K562 (cell line): ENCODE data around the gene TBRG4. TPM values are rescaled to one million over a fixed set of nuclear protein-coding genes. Genes with fewer than 3 reads are reported as not detected.

ENCODE experiments used
- ATAC-seq: fragments of 200-7000 bp; cut with Tn5 transposase; 3 replicates; pipeline ENCODE4 v1.9.1; 2020; ENCODE audit warnings: moderate library complexity
- BruUV-seq: library from RNA; stranded (reverse); fragments of 400-500 nt; replicated peaks from 2 replicates; lab custom pipeline; 2021; lab: Mats Ljungman, UMichigan
- CTCF ChIA-PET: fragments of 300-600 bp; formaldehyde crosslinking; extraction: SDS; loops from one replicate; lab custom pipeline; 2021; ENCODE audit warnings: low intra/inter-chr PET ratio; lab: Yijun Ruan, JAX
- POLR2A ChIA-PET: fragments of 300-600, 350-650 bp; sonication (Branson Sonifier 250); formaldehyde crosslinking; extraction: SDS; loops from one replicate; lab custom pipeline; 2021; ENCODE audit warnings: antibody characterized with exemption, inconsistent platforms; lab: Yijun Ruan, JAX
- DNase-seq, 4 experiments: peaks; one replicate each; pipeline versions ENCODE4 v3.0.0 to v3.0.0-alpha.2; 2011 to 2018; ENCODE audit warnings: low spot score in 3 of 4, mixed read lengths in 3 of 4; ENCODE audit errors: extremely low read depth in 1 of 4
- FAIRE-seq: peaks from 2 replicates; lab custom pipeline; 2011; peaks lifted over from hg19 to GRCh38; lab: Jason Lieb, UNC
- H2AFZ ChIP-seq: 2 replicates; pipeline ENCODE4 v1.6.0; 2011; ENCODE audit warnings: low read depth, low read length, control low read depth, inconsistent platforms
- H3K27ac ChIP-seq: fragments of 200-600 bp; 3 replicates; pipeline ENCODE4 v1.8.0; 2011; ENCODE audit warnings: low read depth, mild to moderate bottlenecking, control low read depth, inconsistent platforms, low read length, moderate library complexity, mixed read lengths; ENCODE audit errors: extremely low read depth
- H3K27me3 ChIP-seq, 2 experiments: fragments of 300-600 bp in 1 of 2; 2 replicates in 1 of 2; 3 replicates in 1 of 2; pipeline versions ENCODE4 v1.6.0 to v1.8.0; 2011; ENCODE audit warnings: inconsistent platforms in 2 of 2, low read length in 2 of 2, mild to moderate bottlenecking in 1 of 2, mixed read lengths in 1 of 2, moderate library complexity in 1 of 2; ENCODE audit not compliant: control insufficient read depth in 2 of 2, insufficient read depth in 2 of 2
- H3K36me3 ChIP-seq: fragments of 300-600 bp; 3 replicates; pipeline ENCODE4 v1.8.0; 2011; ENCODE audit warnings: mild to moderate bottlenecking, low read length, inconsistent platforms; ENCODE audit not compliant: control insufficient read depth, insufficient read depth
- H3K4me1 ChIP-seq, 2 experiments: fragments of 200-600 bp in 1 of 2; replicated peaks in 1 of 2; 2 replicates in 1 of 2; 3 replicates in 1 of 2; pipeline versions ENCODE4 v1.5.1 to v1.8.0; 2011; ENCODE audit warnings: inconsistent platforms in 2 of 2, low read length in 2 of 2, mild to moderate bottlenecking in 1 of 2, mixed read lengths in 1 of 2, moderate library complexity in 1 of 2; ENCODE audit not compliant: control insufficient read depth in 2 of 2, insufficient read depth in 2 of 2
- H3K4me2 ChIP-seq: 2 replicates; pipeline ENCODE4 v1.6.1; 2011; ENCODE audit warnings: low read length, control low read depth, inconsistent platforms, mixed read lengths; ENCODE audit not compliant: insufficient read depth
- H3K4me3 ChIP-seq: fragments of 200-600 bp; sonication (generic), shearing (Covaris generic); 2 replicates; pipeline ENCODE4 v1.5.1; 2016; ENCODE audit warnings: control low read depth, inconsistent platforms
- H3K79me2 ChIP-seq: fragments of 200-600 bp; 3 replicates; pipeline ENCODE4 v1.8.0; 2011; ENCODE audit warnings: low read length, inconsistent platforms; ENCODE audit not compliant: control insufficient read depth, insufficient read depth
- H3K9ac ChIP-seq, 2 experiments: 2 replicates each; pipeline versions ENCODE4 v1.6.0 to v1.6.1; 2011; ENCODE audit warnings: low read depth in 2 of 2, low read length in 2 of 2, control low read depth in 1 of 2, inconsistent platforms in 1 of 2, mild to moderate bottlenecking in 1 of 2, mixed read lengths in 1 of 2; ENCODE audit not compliant: insufficient read depth in 1 of 2
- H3K9me1 ChIP-seq: one replicate; pipeline ENCODE4 v1.6.0; 2011; ENCODE audit warnings: inconsistent platforms, mild to moderate bottlenecking, low read length, moderate library complexity; ENCODE audit not compliant: control insufficient read depth, insufficient read depth
- H3K9me3 ChIP-seq: replicated peaks from 2 replicates; pipeline ENCODE4 v1.5.1; 2011; ENCODE audit warnings: low read depth, low read length, inconsistent platforms; ENCODE audit not compliant: control insufficient read depth, insufficient read depth
- H4K20me1 ChIP-seq: replicated peaks from 2 replicates; pipeline ENCODE4 v1.6.1; 2011; ENCODE audit warnings: low read length, inconsistent platforms, mixed read lengths; ENCODE audit not compliant: control insufficient read depth, insufficient read depth
- FOXJ3 ChIP-seq: sonication (generic); formaldehyde crosslinking; IDR thresholded peaks from 2 replicates; pipeline ENCODE4 v1.4.0; 2020; ENCODE audit warnings: mild to moderate bottlenecking, missing genetic modification reagents
- PTTG1 ChIP-seq: fragments of 450-650 bp; IDR thresholded peaks from 2 replicates; pipeline ENCODE4 v1.6.1; 2016; ENCODE audit warnings: low read depth, mild to moderate bottlenecking, missing genetic modification characterization, missing compliant biosample characterization
- RAD21 ChIP-seq, 2 experiments: fragments of 250-450 bp in 1 of 2; fragments of 450-650 bp in 1 of 2; sonication (Bioruptor Pico) in 1 of 2; formaldehyde crosslinking in 1 of 2; IDR thresholded peaks in 1 of 2; conservative IDR thresholded peaks in 1 of 2; 2 replicates each; pipeline versions ENCODE4 v1.4.0 to v1.8.0; 2020 to 2022; ENCODE audit warnings: mild to moderate bottlenecking in 2 of 2, moderate library complexity in 1 of 2
- ZNF232 ChIP-seq: sonication (generic); formaldehyde crosslinking; IDR thresholded peaks from 2 replicates; pipeline ENCODE4 v1.8.0; 2022; ENCODE audit warnings: mild to moderate bottlenecking, missing genetic modification reagents
- ZNF436 ChIP-seq: fragments of 250-450, 450-650 bp; sonication (Bioruptor Pico); formaldehyde crosslinking; IDR thresholded peaks from 2 replicates; pipeline ENCODE4 v1.7.0; 2020; ENCODE audit warnings: mild to moderate bottlenecking
- WGBS: fragments of 100-300 bp; shearing (Covaris generic); methylation state at CpG from one replicate; pipeline ENCODE4 v1.1.6; 2016; ENCODE audit warnings: low coverage, mixed read lengths; ENCODE audit not compliant: insufficient coverage; ENCODE audit errors: missing lambda C conversion rate; 5-methylcytosine and 5-hydroxymethylcytosine counted together
- in situ Hi-C: fragments of 300-500 bp; cut with MboI; formaldehyde crosslinking; loops from 4 replicates; pipeline ENCODE4 v1.15.0; 2018; ENCODE audit warnings: inconsistent platforms, mixed read lengths
- intact Hi-C: fragments of 100-400 bp; cut with micrococcal nuclease; formaldehyde crosslinking; loops from 2 replicates; pipeline ENCODE4 v1.14.2; 2022
- polyA plus RNA-seq, 8 experiments: library from polyadenylated mRNA; depleted of rRNA in 4 of 8; stranded (reverse) in 5 of 8; unstranded in 3 of 8; fragments of >200 nt; fragmentation: Nextera tagmentation in 2 of 8; fragmentation: Illumina TruSeq in 1 of 8; extraction: Ambion mirVana in 2 of 8; extraction: Trizol in 1 of 8; gene quantifications; 2 replicates each; pipeline versions ENCODE4 v1.2.1 to v1.2.3, GENCODE V29; 2011 to 2014; ENCODE audit warnings: inconsistent platforms in 1 of 8, missing spikeins in 1 of 8
- total RNA-seq, 7 experiments: library from RNA; depleted of rRNA in 6 of 7; stranded (reverse); fragments of >200 nt in 6 of 7; fragmentation: Illumina TruSeq in 2 of 7; extraction: Trizol in 2 of 7; gene quantifications; 2 replicates each; pipeline versions ENCODE4 v1.2.1 to v1.2.3, GENCODE V29; 2011 to 2021; ENCODE audit warnings: low replicate concordance in 1 of 7
- TF ChIP-seq, protein P1 (sequence below), 3 experiments: IDR thresholded peaks in 2 of 3; conservative IDR thresholded peaks in 1 of 3; 2 replicates each; pipeline ENCODE4 v1.5.1; 2011 to 2012; ENCODE audit warnings: low read length in 3 of 3, mild to moderate bottlenecking in 3 of 3, control low read depth in 2 of 3, improper control_type of control experiment in 1 of 3, inconsistent platforms in 1 of 3, low read depth in 1 of 3, mixed read lengths in 1 of 3, moderate library complexity in 1 of 3; ENCODE audit not compliant: insufficient read depth in 2 of 3

Gene TBRG4
- total and polyA plus RNA-seq, 9 of the 15 experiments (the other 6 are each of a cell fraction or from before 2014, with no cell fraction given) = 11.2 to 322 (median 216) TPM

DNA sequence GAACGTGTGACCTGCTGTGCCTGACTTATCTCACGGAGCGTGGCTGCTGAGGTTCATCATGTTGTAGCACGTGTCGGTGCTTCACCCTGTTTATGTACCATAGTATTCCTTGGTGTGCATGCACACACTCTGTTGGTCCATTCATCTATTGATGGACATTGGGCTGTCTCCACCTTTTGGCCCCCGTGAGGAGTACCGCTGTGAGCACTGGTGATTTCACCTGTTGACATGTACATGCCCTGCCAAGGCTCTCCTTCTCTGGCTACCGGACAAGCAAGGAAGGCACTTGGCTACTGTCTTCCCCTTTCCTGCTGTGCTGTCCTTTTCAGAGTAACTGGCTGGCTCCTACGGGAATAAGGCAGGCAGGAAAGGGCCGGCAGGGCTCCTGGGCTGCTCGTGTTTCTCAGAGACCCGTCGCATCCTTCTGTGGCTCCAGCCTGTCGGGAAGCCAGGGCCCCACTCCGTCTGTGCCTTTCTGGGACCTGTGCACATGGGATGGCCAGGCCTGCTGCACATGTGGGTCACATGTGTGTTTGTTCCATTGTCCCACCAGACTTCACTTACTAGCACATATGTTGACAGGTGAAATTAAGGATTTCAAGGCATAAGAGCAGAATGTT lies 17.8 kb upstream of the TBRG4 start:
- H3K36me3 ChIP-seq = no peaks in the 10 kb centered on the region
- intact Hi-C loops = no loop called here
- 55% methylated on average over 14 of the region's 15 CpGs for WGBS
- TF ChIP-seq, protein P1, sequence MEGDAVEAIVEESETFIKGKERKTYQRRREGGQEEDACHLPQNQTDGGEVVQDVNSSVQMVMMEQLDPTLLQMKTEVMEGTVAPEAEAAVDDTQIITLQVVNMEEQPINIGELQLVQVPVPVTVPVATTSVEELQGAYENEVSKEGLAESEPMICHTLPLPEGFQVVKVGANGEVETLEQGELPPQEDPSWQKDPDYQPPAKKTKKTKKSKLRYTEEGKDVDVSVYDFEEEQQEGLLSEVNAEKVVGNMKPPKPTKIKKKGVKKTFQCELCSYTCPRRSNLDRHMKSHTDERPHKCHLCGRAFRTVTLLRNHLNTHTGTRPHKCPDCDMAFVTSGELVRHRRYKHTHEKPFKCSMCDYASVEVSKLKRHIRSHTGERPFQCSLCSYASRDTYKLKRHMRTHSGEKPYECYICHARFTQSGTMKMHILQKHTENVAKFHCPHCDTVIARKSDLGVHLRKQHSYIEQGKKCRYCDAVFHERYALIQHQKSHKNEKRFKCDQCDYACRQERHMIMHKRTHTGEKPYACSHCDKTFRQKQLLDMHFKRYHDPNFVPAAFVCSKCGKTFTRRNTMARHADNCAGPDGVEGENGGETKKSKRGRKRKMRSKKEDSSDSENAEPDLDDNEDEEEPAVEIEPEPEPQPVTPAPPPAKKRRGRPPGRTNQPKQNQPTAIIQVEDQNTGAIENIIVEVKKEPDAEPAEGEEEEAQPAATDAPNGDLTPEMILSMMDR (IDR thresholded peaks at IDR 0.05 in 2 of 3, conservative IDR thresholded peaks at IDR 0.05 in 1 of 3; ENCODE audit: insufficient read depth in 2 of 3, low read depth in 1 of 3, low read length in 3 of 3) = 0 out of 6 replicates have a peak, but pooled peaks of 1 of the 3 experiments have one; percentile 2
- TF ChIP-seq ZNF436 (CRISPR knock-in tag) (no peak), FOXJ3 (CRISPR knock-in tag) (no peak), PTTG1 (tag) (no peak), RAD21 (CRISPR knock-in tag; conservative IDR thresholded peaks at IDR 0.05 in 1 of 2, IDR thresholded peaks at IDR 0.05 in 1 of 2) (peak in 1 of 2 experiments; percentile 19; a peak in 1 of 4 replicates), ZNF232 (CRISPR knock-in tag) (no peak)
- TF ChIP-seq, all 486 proteins: peak for 2
- Histone ChIP-seq H3K4me2 (no peak overlapping the region), H2AFZ (peak overlapping the region; percentile 55), H3K27ac (no peak overlapping the region), H3K4me1 (peaks cover 0 to 20% of the 10 kb centered on the region in 2 experiments; a peak in 2 of 5 replicates), H3K4me3 (no peak overlapping the region), H4K20me1 (no peaks in the 10 kb centered on the region), H3K27me3 (no peaks in the 10 kb centered on the region), H3K9ac (peak overlapping the region in 1 of 2 experiments; percentile 59; a peak in 2 of 4 replicates), H3K9me3 (no peaks in the 10 kb centered on the region), H3K79me2 (no peaks in the 10 kb centered on the region), H3K9me1 (peaks cover 3% of the 10 kb centered on the region)
- FAIRE-seq = peak; percentile 44
- ATAC-seq = peak; percentile 41; the same call in 2 of the 3 replicates
- no TSS peak for BruUV-seq
- ChIA-PET CTCF (no interaction called here), POLR2A (no interaction called here)
- in situ Hi-C loops = no loop called here
- no peak for DNase-seq
